Liver (tissue), 9 donors: ENCODE measurements around the gene DUSP7. TPM values are rescaled to one million over a fixed set of nuclear protein-coding genes. Genes with fewer than 3 reads are reported as not detected.

Source experiments
- DNase-seq: peaks from one replicate; pipeline ENCODE4 v3.0.0-alpha.2; 2017; ENCODE audit warnings: low spot score
- H3K27ac ChIP-seq, 2 donors: one replicate each; pipeline ENCODE4 v1.7.0; 2013; ENCODE audit warnings: inconsistent platforms in 2 of 2, low read length in 2 of 2, control low read depth in 1 of 2, low read depth in 1 of 2, mild to moderate bottlenecking in 1 of 2
- H3K27me3 ChIP-seq, 4 donors: one replicate each; pipeline versions ENCODE4 v1.6.1 to v1.7.0; 2013; ENCODE audit warnings: low read length in 3 of 4, inconsistent platforms in 1 of 4, mild to moderate bottlenecking in 1 of 4, moderate library complexity in 1 of 4; ENCODE audit not compliant: control insufficient read depth in 4 of 4, insufficient read depth in 4 of 4
- H3K36me3 ChIP-seq, 4 donors: one replicate each; pipeline versions ENCODE4 v1.6.1 to v1.7.0; 2013; ENCODE audit warnings: low read length in 3 of 4, mild to moderate bottlenecking in 3 of 4, low read depth in 1 of 4, moderate library complexity in 1 of 4; ENCODE audit not compliant: control insufficient read depth in 4 of 4, insufficient read depth in 3 of 4
- H3K4me1 ChIP-seq, 4 donors: one replicate each; pipeline versions ENCODE4 v1.6.1 to v1.7.0; 2013; ENCODE audit warnings: low read length in 3 of 4, mild to moderate bottlenecking in 3 of 4, moderate library complexity in 1 of 4; ENCODE audit not compliant: control insufficient read depth in 4 of 4, insufficient read depth in 4 of 4
- H3K4me3 ChIP-seq, 3 donors: one replicate each; pipeline versions ENCODE4 v1.6.1 to v1.7.0; 2013; ENCODE audit warnings: low read length in 3 of 3, control low read depth in 1 of 3, low read depth in 1 of 3, mild to moderate bottlenecking in 1 of 3
- H3K9ac ChIP-seq, 2 donors: one replicate each; pipeline ENCODE4 v1.7.0; 2013; ENCODE audit warnings: low read length in 2 of 2, mild to moderate bottlenecking in 2 of 2, moderate library complexity in 2 of 2, control low read depth in 1 of 2, low read depth in 1 of 2
- H3K9me3 ChIP-seq, 4 donors: one replicate each; pipeline versions ENCODE4 v1.6.1 to v1.7.0; 2013; ENCODE audit warnings: low read length in 3 of 4; ENCODE audit not compliant: control insufficient read depth in 4 of 4
- GABPA ChIP-seq, 2 donors: IDR thresholded peaks in 1 of 2; conservative IDR thresholded peaks in 1 of 2; 2 replicates each; pipeline ENCODE4 v1.6.1; 2016; ENCODE audit warnings: antibody characterized with exemption in 2 of 2, mild to moderate bottlenecking in 1 of 2, moderate library complexity in 1 of 2
- MAX ChIP-seq: IDR thresholded peaks from 2 replicates; pipeline ENCODE4 v1.6.1; 2016; ENCODE audit warnings: antibody characterized with exemption
- RAD21 ChIP-seq, 2 donors: IDR thresholded peaks; 2 replicates each; pipeline ENCODE4 v1.6.1; 2016; ENCODE audit warnings: antibody characterized with exemption in 2 of 2, mild to moderate bottlenecking in 2 of 2
- YY1 ChIP-seq: IDR thresholded peaks from 2 replicates; pipeline ENCODE4 v1.6.1; 2016; ENCODE audit warnings: antibody characterized with exemption, mild to moderate bottlenecking
- WGBS: extraction: QIAGEN DNeasy Blood & Tissue Kit; methylation state at CpG from one replicate; pipeline ENCODE4 v1.1.7; 2013; 5-methylcytosine and 5-hydroxymethylcytosine counted together
- polyA plus RNA-seq, 2 donors: library from polyadenylated mRNA; stranded (reverse) in 1 of 2; unstranded in 1 of 2; fragments of 200-250 nt in 1 of 2; fragments of >200 nt in 1 of 2; fragmentation: Nextera tagmentation in 1 of 2; extraction: Ambion mirVana in 1 of 2; gene quantifications; one replicate each; pipeline versions ENCODE4 v1.2.1 to v1.2.3, GENCODE V29; 2013 to 2015
- total RNA-seq, 2 donors: library from RNA; depleted of rRNA; stranded (reverse); fragments of >200 nt; gene quantifications; one replicate each; pipeline ENCODE4 v1.2.3, GENCODE V29; 2014
- TF ChIP-seq, protein P1 (sequence below): fragments of 150-350 bp; IDR thresholded peaks from 2 replicates; pipeline ENCODE4 v1.5.1; 2017; ENCODE audit warnings: improper control_type of control experiment, low read depth, low read length; ENCODE audit not compliant: missing input control
- donor health status: healthy.
- donor health status: healthy.
- donor health status: healthy.
- donor health status: healthy.
- donor health status: healthy.

Gene DUSP7
- total and polyA plus RNA-seq, 4 donors, result 1.5 to 5.0 (median 3.7) TPM

- peak; percentile 89 to 96 for TF ChIP-seq RAD21 (IDR thresholded peaks at IDR 0.05)
- TF ChIP-seq, protein P1, sequence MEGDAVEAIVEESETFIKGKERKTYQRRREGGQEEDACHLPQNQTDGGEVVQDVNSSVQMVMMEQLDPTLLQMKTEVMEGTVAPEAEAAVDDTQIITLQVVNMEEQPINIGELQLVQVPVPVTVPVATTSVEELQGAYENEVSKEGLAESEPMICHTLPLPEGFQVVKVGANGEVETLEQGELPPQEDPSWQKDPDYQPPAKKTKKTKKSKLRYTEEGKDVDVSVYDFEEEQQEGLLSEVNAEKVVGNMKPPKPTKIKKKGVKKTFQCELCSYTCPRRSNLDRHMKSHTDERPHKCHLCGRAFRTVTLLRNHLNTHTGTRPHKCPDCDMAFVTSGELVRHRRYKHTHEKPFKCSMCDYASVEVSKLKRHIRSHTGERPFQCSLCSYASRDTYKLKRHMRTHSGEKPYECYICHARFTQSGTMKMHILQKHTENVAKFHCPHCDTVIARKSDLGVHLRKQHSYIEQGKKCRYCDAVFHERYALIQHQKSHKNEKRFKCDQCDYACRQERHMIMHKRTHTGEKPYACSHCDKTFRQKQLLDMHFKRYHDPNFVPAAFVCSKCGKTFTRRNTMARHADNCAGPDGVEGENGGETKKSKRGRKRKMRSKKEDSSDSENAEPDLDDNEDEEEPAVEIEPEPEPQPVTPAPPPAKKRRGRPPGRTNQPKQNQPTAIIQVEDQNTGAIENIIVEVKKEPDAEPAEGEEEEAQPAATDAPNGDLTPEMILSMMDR, result peak; percentile 77
- TF ChIP-seq GABPA (IDR thresholded peaks at IDR 0.05 in 1 of 2, conservative IDR thresholded peaks at IDR 0.05 in 1 of 2), result no peak
- DNase-seq, result peak; percentile 85
- Histone ChIP-seq H3K36me3 (no peaks in the 10 kb centered on the region), H3K27ac (no peak overlapping the region), H3K9me3 (no peaks in the 10 kb centered on the region), H3K27me3 (no peaks in the 10 kb centered on the region), H3K4me3 (no peak overlapping the region), H3K4me1 (peaks cover 0 to 18% (median 1%) of the 10 kb centered on the region in 4 donors), H3K9ac (no peak overlapping the region)
- 2% methylated on average over 18 of the region's 18 CpGs for WGBS
Observed at GRCh38 chr3:52001443-52001974, 54.9 kb downstream of the DUSP7 start.

- no peak overlapping the region for H3K4me3 ChIP-seq
- H3K36me3 ChIP-seq, result peaks cover 0 to under 1% (median 0%) of the 10 kb centered on the region in 4 donors
- DNase-seq, result peak; percentile 67
- WGBS, result 91% methylated on average over 2 of the region's 2 CpGs
- no peaks in the 10 kb centered on the region for H3K27me3 ChIP-seq
- H3K4me1 ChIP-seq, result peaks cover 2 to 10% (median 5%) of the 10 kb centered on the region in 4 donors
- no peak overlapping the region for H3K9ac ChIP-seq
- H3K9me3 ChIP-seq, result no peaks in the 10 kb centered on the region
- H3K27ac ChIP-seq, result no peak overlapping the region
- no peak for TF ChIP-seq YY1
- TF ChIP-seq MAX, result no peak
- no peak for TF ChIP-seq GABPA (IDR thresholded peaks at IDR 0.05 in 1 of 2, conservative IDR thresholded peaks at IDR 0.05 in 1 of 2)
Observed at GRCh38 chr3:51999846-52000245, 56.5 kb downstream of the DUSP7 start.

Other genes starting within 250 kb of the DUSP7 start
- not detected for gene IQCF2, start 195.0 kb downstream of the DUSP7 start, total RNA-seq
- gene IQCF2, start 195.0 kb downstream of the DUSP7 start, polyA plus RNA-seq, result not detected
- gene IQCF5, start 181.0 kb downstream of the DUSP7 start, total RNA-seq, result not detected
- gene IQCF5, start 181.0 kb downstream of the DUSP7 start, polyA plus RNA-seq, result not detected
- not detected for gene IQCF1, start 153.2 kb downstream of the DUSP7 start, total RNA-seq
- gene IQCF1, start 153.2 kb downstream of the DUSP7 start, polyA plus RNA-seq, result not detected
- 1 to 10 TPM; 6.5 to 8.3 TPM for gene RRP9, start 114.7 kb downstream of the DUSP7 start, total RNA-seq
- 10 to 100 TPM in 1 of 2 donors, 1 to 10 TPM in 1; 7.4 to 11.0 TPM for gene RRP9, start 114.7 kb downstream of the DUSP7 start, polyA plus RNA-seq
- gene PARP3, start 114.2 kb downstream of the DUSP7 start, total RNA-seq, result 10 to 100 TPM in 1 of 2 donors, 1 to 10 TPM in 1; 1.5 to 21.4 TPM
- gene PARP3, start 114.2 kb downstream of the DUSP7 start, polyA plus RNA-seq, result 10 to 100 TPM in 1 of 2 donors, 1 to 10 TPM in 1; 9.3 to 16.1 TPM
- gene GPR62, start 101.2 kb downstream of the DUSP7 start, total RNA-seq, result under 1 TPM in 1 of 2 donors, not detected in 1; 0.08 TPM
- gene GPR62, start 101.2 kb downstream of the DUSP7 start, polyA plus RNA-seq, result under 1 TPM in 1 of 2 donors, not detected in 1; 0.07 TPM
- gene PCBP4, start 89.1 kb downstream of the DUSP7 start, total RNA-seq, result 1 to 10 TPM; 4.0 to 4.9 TPM
- 1 to 10 TPM; 2.7 to 7.9 TPM for gene PCBP4, start 89.1 kb downstream of the DUSP7 start, polyA plus RNA-seq
- 10 to 100 TPM; 24.3 to 43.3 TPM for gene ABHD14B, start 82.5 kb downstream of the DUSP7 start, total RNA-seq
- gene ABHD14B, start 82.5 kb downstream of the DUSP7 start, polyA plus RNA-seq, result 100 to 1,000 TPM in 1 of 2 donors, 10 to 100 TPM in 1; 90.6 to 127 TPM
- 10 to 100 TPM in 1 of 2 donors, 1 to 10 TPM in 1; 8.2 to 10.5 TPM for gene ABHD14A, start 81.5 kb downstream of the DUSP7 start, total RNA-seq
- gene ABHD14A, start 81.5 kb downstream of the DUSP7 start, polyA plus RNA-seq, result 10 to 100 TPM; 16.3 to 19.9 TPM
- 100 to 1,000 TPM in 1 of 2 donors, 10 to 100 TPM in 1; 69.5 to 241 TPM for gene ACY1, start 73.0 kb downstream of the DUSP7 start, total RNA-seq
- 100 to 1,000 TPM; 234 to 274 TPM for gene ACY1, start 73.0 kb downstream of the DUSP7 start, polyA plus RNA-seq
- gene RPL29, start 60.7 kb downstream of the DUSP7 start, total RNA-seq, result 100 to 1,000 TPM; 292 to 358 TPM
- gene RPL29, start 60.7 kb downstream of the DUSP7 start, polyA plus RNA-seq, result 100 to 1,000 TPM; 418 to 789 TPM
- gene POC1A, start 97.9 kb upstream of the DUSP7 start, total RNA-seq, result 10 to 100 TPM in 1 of 2 donors, 1 to 10 TPM in 1; 2.8 to 12.7 TPM
- 1 to 10 TPM; 1.4 to 6.8 TPM for gene POC1A, start 97.9 kb upstream of the DUSP7 start, polyA plus RNA-seq
- 100 to 1,000 TPM in 1 of 2 donors, 10 to 100 TPM in 1; 32.3 to 129 TPM for gene ALAS1, start 141.6 kb upstream of the DUSP7 start, total RNA-seq
- gene ALAS1, start 141.6 kb upstream of the DUSP7 start, polyA plus RNA-seq, result 100 to 1,000 TPM; 145 to 421 TPM
- not detected for gene TLR9, start 169.1 kb upstream of the DUSP7 start, total RNA-seq
- under 1 TPM in 1 of 2 donors, not detected in 1; 0.02 TPM for gene TLR9, start 169.1 kb upstream of the DUSP7 start, polyA plus RNA-seq
- 10 to 100 TPM; 12.7 to 26.3 TPM for gene TWF2, start 182.6 kb upstream of the DUSP7 start, total RNA-seq
- gene TWF2, start 182.6 kb upstream of the DUSP7 start, polyA plus RNA-seq, result 10 to 100 TPM; 12.0 to 22.6 TPM
- gene PPM1M, start 189.2 kb upstream of the DUSP7 start, total RNA-seq, result 1 to 10 TPM; 5.5 TPM
- gene PPM1M, start 189.2 kb upstream of the DUSP7 start, polyA plus RNA-seq, result 1 to 10 TPM; 2.8 to 3.8 TPM
- 10 to 100 TPM; 31.7 to 44.3 TPM for gene WDR82, start 222.1 kb upstream of the DUSP7 start, total RNA-seq
- 10 to 100 TPM in 1 of 2 donors, 1 to 10 TPM in 1; 4.3 to 19.4 TPM for gene WDR82, start 222.1 kb upstream of the DUSP7 start, polyA plus RNA-seq
- gene GLYCTK, start 231.3 kb upstream of the DUSP7 start, total RNA-seq, result 100 to 1,000 TPM in 1 of 2 donors, 10 to 100 TPM in 1; 67.8 to 224 TPM
- gene GLYCTK, start 231.3 kb upstream of the DUSP7 start, polyA plus RNA-seq, result 100 to 1,000 TPM; 176 to 180 TPM